Stimulated activated CD8-positive, alpha-beta memory T cell treated with anti-CD3 and anti-CD28 coated beads, Interleukin-7, amount 100 ng/mL, for 48 hours (primary cell): ENCODE data around the gene VAC14.
"Not testable (repeated sequence)": the region's sequence is repeated elsewhere in the genome, so short reads cannot be mapped to it uniquely, and the experiment has no call there.

ENCODE experiments used
- DNase-seq, 2 donors: peaks; one replicate each; pipeline ENCODE4 v3.0.0-alpha.2; 2020; ENCODE audit warnings: low read depth in 1 of 2; ENCODE audit errors: extremely low read depth in 1 of 2

VAC14 gene

DNA sequence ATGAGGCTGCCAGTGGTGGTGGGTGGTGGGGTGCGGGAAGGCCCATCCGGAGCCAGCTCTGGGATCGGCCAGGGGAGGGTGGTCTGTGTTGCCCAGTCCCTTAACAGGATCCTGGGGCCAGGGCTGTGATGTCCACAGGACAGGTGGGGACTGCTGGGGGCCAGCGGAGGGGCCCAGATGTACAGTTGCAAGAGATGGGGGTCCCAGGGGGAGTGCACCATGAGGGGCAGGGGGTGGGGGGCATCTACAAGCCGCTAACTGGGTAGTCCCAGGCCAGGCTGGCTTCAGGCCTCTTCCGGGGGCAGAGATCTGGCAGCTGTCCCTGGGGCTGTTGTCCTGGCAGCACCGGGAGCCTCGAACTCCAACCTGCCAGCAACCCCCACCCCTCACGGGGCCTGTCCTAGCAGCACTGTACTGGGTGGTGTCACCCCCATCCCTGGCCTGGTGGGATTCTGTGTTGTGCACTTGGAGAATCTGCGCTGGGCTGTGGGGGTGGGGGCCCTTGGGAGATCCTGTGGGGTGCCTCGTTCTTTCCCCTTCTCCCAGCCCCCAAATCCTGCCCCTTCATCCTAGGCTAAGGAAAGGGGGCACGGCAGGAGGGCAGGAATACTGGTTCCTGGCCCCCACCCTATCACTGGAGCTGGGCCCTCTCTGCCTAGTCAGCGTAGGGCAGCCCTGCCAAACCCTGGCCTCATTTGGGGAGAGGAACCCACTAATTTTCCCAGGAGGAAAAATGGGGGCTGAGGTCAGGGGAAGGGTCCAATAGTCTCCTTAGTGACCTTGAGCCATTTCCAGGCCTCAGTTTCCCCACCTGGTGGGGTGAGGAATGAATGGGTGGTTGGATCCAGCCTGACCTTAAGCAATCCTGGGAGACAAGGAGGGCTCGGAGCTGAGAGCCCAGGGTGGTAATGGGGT, 116.6 kb downstream of the VAC14 start:
- no peak for DNase-seq

DNA sequence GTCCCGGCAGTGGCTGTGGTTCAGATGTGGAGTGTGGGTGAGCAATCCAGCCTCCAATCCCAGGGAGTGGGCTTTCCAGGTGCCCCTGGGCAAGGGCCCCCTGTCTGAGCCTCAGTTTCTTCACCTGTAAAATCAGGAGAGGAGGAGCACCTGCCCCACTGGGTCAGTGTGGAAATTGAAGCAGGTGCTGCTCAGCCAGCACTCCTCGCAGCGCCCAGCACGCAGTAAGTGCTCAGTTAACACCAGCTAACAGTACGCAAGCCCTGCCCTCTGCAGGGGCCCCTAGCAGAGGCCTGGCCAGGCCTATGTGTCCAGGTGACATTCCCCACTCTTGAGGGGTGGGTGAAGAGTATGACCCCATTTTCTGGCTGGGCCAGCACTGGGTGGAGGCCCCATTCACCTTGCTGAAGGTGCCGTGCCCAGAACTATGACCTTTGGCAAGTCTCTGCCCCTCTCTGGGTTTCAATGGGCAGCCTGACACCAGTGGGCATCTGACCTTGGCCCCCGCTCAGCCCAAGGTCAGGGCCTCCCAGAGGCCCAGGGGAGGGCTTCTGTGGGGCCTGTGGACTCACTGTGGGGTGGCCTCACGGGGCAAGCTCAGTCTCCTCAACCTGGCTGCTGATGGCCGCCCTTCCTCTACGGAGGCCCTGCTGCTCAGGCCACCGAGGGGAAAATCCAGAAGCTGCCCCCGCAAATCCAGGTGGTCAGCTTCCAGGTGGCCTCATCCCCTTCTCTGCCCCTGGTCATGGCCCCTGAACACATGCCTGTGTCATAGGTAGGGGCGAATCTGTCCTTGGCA, 117.6 kb downstream of the VAC14 start:
- DNase-seq = no peak

DNA sequence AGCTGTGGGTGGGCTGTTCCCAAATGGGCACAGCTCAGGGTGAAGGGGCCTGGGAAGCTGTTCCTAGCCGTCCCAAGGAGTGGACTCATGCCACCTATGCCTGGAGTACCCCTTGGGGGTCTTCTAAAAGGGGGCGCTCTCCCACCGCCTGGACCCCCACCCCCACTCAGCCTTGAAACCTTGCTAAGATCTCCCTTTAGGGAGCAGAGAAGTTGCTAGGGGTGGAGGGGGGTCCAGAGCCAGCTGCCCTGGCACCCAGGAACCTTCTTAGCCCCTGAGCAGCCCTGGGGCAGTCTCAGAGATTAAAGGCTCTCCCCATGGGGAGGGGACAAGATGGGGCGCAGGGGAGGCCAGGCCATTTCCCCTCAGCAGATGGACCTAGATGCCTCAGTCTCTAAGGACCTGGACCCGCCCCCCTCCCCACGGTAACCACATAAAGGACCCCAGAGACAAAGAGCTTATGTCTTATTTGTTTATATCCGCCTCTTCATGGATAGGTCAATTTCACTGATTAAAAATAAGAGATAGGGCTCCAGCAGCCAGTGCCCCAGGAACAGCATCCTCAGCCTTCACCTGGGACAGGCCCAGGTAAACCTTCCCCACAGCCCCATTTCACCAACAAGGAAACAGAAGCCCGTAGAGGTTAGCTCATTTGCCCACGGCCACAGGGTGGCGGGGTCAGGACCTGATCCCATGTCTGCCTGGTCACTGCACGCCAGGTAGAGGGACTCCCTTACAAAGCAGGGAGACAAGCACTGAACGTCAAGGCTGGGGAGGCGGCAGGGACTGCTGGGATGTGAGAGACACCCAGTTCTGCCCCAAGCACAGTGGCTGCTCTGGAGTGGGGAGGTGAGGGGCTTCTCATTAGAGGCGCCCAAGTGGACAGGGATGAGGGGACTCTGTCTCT, 118.5 kb downstream of the VAC14 start:
- DNase-seq = no peak

DNA sequence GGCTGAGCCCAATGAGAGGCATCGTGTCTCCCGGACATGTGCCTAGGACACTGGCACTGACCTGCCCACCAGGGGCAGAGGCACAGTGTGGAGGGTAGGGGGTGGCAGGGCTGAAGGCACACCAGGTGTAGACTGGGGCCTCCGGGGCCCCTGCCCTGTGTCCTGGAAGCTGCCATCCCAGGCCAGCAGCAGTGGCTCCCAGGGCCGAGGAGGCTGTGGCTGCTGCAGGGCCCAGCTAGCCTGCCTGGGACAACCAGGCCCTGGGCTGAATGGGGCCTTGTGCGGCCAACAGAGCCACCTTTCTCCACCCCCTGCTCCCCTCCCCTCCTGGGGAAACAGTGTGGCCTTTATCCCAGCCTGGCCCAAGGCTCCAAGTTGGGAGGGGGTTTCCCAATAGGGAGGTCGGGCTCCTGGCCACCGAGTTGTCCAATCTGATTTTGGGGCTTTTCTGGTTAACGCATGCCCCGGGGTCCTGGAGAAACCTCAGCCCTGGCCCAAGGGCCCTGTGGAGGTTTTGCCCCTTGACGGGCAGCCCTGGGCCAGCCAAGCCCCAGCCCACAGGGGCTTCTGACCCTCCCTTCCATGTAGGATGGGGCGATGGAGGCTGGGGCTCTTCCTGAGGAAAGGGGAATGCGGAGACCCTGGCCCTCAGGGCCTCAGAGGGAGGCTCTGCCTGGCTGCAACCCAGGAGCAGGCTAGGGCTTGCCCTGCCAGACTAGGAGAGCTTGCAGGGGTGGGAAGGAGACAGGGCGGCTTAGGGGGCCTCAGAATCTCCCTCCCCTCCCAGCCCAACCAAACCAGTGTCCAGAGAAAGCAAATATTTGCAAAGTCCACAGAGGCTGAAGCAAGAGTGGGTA, 119.3 kb downstream of the VAC14 start:
- DNase-seq = no peak

DNA sequence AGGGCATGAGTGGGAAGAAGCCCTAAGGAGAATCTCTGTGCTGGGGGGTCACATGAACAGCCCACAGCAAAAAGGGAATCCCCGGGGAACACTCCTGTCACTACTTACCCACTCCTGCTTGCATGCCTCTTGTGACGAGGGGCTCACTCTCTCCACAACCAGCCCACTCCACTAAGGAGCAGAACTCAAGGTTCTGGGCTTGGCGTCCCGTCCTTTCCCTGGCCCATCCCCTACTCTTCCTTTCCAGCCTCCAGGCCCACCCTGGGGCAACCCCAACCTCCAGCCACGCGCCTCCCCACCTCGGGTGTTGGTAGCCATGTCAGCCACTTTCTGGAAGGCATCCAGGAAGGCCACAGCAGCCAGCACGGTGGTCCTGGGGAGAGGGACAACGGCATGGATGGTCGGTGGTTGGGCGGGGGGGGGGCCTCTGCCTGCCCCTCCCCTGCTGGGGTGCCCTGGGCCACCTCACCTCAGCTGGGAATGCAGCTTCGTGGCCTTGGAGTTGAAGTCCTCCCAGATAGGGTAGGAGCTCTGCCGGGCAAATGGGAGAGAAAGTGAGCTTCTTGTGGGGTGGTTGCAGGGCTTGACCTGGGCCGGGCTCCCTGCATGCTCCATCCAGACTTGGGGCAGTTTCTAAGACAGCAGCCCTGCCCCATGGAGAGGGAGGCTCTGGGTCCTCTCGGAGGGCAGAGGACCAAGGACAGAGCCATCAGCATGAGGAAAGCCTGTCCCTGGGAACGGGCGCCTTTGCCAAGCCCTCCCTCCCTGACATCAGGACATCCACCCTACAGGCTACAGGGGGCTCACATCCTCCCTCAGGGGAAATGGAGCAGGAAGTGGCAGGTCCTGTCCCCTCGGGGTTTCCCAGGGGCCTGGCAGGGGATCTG, 120.2 kb downstream of the VAC14 start:
- DNase-seq = no peak

DNA sequence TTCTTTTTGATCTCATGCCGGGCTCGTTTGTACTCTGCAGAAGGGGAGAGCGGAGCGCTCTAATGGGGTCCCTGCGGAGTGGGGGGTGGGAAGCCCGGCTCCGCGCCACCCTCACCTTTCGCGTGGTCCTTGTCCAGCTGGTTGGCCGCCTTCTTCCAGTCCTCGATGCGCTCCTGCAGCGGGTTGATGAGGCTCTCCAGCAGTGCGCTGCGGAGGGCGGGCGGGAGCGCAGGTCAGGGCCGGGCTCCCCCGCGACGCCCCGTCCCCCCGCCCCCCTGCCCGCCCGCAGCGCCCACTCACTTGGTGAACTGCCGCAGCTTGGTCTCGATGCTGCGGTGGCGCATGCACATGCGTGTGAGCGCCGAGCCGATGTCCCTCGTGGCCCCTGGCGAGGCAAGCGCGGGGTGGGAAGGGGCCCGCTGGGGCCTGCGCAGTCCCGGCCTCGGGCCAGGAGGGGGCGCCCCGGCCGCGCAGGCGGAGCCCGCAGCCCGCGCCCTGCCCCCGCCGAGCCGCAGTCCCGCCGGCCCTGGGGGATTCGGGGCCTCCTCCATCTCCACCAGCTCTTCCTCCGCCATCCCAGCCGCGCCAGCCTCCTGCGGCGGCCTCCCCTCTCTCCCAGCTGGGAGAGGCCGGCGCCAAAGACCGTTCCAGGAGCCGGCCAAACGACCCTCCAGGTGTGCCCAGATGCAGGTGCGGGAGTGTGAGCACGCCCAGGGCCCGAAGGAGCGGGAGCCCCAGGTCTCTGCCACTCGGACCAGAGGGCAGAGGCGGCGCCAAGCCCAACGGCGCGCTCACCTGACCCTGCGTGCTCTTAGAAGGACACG, 121.1 kb downstream of the VAC14 start:
- DNase-seq = no peak

DNA sequence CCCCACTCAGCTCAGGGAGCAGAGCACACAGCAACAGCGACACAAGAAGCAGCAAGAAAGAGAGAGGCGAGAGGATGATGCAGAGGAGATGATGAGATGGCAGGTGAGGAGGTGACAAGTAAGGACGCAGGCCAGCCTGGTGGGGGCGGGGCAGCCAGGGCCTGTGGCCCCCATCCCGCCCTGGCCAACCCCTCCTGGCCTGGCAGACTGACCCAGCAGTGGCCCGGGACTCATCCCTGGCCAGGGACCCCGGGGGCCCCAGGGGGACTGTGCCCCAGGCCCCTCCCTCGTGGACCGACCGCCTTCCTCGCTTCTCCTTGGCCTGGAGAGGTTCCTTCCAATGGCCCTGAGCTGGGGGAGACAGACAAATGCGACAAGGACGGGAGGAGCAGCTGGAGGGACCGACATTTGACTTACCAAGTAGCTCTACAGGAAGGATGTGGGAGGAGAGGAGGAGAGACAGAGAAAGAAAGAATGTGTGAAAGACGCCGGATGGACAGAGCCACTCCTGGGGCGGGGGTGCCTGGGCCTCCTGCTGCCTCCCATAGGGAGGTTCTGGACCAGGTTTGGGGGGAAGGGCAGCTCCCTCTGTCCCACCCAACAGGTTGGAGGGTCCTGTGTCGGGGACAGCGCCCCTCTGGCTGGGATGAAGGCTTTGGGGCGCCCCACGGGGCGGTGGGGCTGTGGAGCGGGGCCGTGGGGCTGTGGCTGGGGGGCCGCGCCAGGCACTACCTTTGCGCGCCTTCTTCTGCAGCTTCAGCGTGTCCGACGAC, 121.9 kb downstream of the VAC14 start:
- no peak for DNase-seq

DNA sequence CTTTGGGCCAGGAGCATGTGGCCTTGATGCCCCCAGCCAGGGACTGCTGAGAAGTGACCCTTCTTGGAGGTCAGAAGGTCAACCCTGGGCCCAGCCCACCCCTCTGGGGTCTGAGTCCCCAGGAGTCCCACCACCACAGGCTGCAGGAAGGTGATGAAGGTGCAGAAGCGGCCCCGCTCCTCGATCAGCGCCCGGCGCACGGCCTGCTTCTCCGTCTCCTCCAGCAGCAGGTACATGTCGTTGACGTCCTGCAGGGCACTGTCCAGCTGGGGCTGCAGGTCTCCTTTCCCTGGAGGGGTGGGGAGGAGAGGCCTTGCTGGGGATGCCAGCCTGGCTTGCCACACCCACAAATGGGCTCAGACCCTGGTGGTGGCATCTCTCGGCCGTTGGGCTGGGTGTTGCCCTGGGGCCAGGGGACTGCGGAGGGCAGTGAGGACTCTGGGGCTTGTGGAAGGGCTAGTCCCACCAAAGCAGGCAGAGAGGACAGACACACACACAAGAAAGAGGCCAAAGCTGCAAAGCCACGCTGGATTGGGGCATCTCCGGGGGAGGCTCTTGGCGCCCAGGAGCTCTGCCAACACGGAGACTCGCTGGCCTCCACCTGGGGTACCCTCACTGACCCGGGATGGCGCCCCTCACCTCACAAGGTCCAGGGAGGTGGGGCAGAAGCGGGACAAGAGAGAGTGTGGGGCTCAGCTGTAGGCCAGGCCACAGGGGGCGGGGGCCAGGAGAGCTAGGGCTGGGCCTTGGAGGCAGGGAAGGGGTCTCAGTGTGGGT, 122.6 kb downstream of the VAC14 start:
- DNase-seq = no peak

DNA sequence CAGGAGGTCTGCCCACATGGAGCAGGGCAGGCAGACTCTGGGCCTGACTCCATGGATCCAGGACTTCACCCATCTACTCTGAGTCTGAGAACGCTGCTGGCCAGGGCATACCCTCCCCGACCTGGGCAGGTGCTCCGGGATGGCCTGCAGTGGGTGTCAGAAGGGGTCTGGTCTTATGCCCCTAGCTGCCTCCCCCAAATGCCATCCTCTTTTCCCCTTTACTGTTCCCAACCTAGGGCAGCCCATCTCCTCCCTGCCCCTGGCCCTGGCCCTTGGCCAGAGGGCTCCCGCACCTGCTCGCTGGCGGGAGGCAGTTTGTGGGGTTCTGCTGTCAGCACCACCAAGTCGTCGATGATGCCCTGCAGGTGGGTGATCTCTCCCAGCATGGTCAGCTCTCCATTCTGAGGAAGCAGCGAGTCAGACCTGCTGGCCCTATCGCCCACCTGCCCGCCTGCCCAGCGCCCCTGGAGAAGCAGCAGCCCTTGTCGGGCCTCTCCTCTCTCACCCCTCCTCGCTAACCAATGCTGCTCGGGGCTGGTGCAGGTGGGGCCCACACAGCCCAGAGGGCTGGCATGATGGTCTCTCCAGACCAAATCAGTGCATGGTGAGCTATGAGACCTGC, 123.3 kb downstream of the VAC14 start:
- DNase-seq = no peak

DNA sequence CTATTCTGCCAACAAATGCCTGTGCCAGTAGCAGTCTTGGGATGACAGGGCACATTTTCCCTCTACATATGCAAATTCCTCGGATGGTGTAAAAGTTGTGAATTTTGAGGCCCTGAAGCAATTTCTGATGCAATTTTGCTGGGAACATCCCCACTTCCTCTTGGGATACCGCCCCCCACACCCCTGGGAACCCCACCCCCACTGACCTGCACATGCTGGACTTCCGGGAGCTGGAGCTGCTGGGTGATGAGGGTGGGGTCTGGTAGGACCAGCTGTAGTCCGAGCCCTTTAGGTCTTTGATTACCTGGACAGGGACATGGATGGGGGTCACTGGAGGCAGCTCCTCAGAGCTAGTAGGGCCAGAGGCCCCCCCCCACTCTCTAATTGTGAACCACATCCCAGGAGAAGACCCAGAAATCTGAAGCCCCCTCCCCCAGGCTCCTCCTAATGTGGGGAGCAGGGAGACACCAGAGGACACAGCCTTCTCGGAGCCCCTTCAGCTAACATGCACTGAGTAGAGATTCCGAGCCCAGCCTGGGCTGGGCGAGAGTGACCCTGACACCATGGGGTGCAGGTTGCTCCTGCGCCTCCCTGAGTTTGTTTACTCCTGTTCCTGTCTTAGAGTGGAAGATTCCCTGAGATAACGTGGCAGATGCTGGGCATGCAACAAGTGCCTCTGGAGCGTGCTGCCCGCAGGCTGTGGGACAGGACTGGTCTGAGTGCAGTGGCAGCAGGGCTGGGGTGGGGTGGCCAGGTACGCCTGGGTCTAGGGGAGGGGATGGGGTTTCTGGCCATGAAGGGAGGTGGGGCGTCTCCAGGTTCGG, 124.1 kb downstream of the VAC14 start:
- no peak for DNase-seq

DNA sequence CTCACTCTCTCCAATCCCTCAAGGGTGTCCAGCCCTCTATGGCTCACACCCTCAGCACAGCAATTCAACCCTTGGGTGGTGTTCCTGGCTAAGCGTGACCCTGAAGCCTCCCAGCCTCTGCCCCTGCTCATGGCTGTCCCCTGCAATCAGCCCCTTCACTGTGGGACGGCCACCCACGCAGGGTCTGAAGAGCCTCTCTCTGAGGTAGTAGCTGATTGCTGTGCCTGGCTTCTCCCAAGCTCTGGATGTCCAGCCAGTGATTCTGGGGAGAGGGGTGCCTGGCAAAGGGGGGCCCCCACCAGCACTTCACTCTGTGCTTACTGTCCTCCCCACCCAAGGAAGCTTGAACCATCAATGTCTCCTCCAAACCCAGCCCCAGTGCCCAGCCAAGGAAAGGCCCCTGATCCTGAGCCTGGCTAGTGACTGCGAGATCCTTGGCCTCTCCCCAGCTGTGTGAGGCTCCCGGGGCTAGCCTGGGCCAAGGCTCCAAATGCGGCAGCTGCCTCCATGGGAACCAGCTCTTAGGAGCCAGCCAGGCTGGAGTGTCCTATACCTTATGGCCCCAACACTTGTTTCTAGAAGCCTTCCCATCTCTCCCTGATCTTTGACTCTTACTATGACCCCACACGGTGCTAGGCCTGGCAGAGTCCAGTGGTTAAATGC, 125.0 kb downstream of the VAC14 start:
- no peak for DNase-seq

DNA sequence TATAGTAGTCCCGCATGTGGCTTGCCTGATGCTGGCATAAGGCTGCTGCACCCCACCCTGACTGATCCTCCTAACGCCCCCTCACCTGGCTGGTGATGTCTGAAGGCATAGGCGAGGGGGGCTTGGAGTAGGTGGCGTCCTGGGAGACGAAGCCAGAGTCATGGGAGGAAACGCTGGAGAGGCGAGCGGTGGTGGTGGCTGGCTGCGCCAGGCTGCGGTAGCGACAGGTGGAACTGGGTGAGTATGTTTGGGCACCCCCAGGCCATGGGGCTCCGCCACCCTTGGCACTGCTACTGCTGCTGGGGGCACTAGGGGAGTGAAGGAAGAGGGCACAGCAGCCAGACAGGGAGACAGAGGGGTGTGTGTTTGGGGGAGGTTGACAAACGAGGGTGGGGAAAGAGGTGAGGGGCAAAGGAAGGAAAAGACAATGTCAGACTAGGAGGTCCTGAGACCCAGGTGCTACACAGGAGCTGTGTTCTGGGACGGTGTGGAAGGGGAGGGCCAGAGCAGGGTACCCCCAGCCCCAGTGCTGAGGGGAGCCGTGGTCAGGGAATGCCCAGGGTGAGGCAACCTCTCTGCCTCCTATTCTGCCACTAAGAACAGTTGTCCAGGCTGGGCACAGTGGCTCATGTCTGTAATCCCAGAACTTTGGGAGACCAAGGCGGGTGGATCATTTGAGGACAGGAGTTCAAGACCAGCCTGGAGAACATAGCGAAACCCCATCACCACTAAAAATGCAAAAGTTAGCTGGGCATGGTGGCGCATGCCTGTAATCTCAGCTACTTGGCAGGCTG, 126.5 kb downstream of the VAC14 start:
- DNase-seq = no peak

DNA sequence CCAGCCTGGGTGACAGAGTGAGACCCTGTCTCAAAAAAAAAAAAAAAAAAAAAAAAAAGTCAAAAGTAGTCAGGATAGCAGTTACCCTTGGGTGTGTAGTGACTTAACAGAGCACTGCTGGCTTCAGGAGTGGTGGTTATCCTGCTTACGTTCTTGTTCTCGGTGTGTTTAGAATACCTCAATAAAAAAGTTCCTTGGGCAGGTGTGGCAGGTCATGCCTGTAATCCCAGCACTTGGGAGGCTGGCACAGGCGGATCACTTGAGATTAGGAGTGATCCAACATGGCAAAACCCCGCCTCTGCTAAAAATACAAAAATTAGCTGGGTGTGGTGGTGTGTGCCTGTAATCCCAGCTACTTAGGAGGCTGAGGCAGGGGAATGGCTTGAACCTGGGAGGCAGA, 130.0 kb downstream of the VAC14 start:
- not testable (repeated sequence) for DNase-seq

DNA sequence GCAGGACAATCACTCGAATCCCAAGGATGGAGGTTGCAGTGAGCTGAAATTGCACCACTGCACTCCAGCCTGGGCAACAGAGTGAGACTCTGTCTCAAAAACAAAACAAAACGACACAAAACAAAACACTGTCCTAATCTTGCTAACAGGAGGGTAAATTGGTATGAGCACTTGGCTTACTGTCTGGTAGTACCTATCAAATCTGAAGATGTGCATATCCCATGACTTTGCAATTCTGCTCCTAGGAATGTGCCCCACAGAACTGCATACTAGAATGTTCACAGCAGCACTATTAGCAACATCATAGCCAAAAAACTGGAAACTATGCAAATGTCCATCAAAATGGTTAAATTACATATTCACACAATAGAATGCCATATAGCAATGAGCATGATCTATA, 130.8 kb downstream of the VAC14 start:
- no peak for DNase-seq
